Endothelial cell of umbilical vein (primary cell): ENCODE results near the gene HAUS7. TPM values are rescaled to one million over a fixed set of nuclear protein-coding genes. Genes with fewer than 3 reads are reported as not detected.

Experiments
- BruUV-seq: library from RNA; stranded (reverse); fragments of 400-500 nt; replicated peaks from 2 replicates; lab custom pipeline; 2021; lab: Mats Ljungman, UMichigan
- CTCF ChIA-PET: fragments of 300-600, 350-600 bp; sonication (Branson Sonifier 250); formaldehyde crosslinking; loops from one replicate; lab custom pipeline; 2021; ENCODE audit warnings: antibody characterized with exemption, inconsistent platforms; lab: Charles Lee
- POLR2A ChIA-PET: fragments of 300-600, 350-600 bp; sonication (Branson Sonifier 250); formaldehyde crosslinking; loops from one replicate; lab custom pipeline; 2021; ENCODE audit warnings: antibody characterized with exemption, inconsistent platforms; lab: Charles Lee
- DNase-seq: peaks from one replicate; pipeline ENCODE4 v3.0.0-alpha.2; 2011; ENCODE audit warnings: low read depth, low spot score
- FAIRE-seq: peaks from 2 replicates; lab custom pipeline; 2011; peaks lifted over from hg19 to GRCh38; lab: Jason Lieb, UNC
- H2AFZ ChIP-seq: 2 replicates; pipeline ENCODE4 v1.6.0; 2012; ENCODE audit warnings: low read depth, low read length, control low read depth, inconsistent platforms
- H3K27ac ChIP-seq: 2 replicates; pipeline ENCODE4 v1.5.1; 2011; ENCODE audit warnings: low read depth, mild to moderate bottlenecking, control low read depth, low read length, moderate library complexity; ENCODE audit not compliant: insufficient read depth
- H3K27me3 ChIP-seq, 2 experiments: 2 replicates each; pipeline versions ENCODE4 v1.6.0 to v1.6.1; 2011; ENCODE audit warnings: low read length in 2 of 2, mixed read lengths in 1 of 2; ENCODE audit not compliant: control insufficient read depth in 2 of 2, insufficient read depth in 2 of 2
- H3K36me3 ChIP-seq, 2 experiments: 2 replicates in 1 of 2; 3 replicates in 1 of 2; pipeline ENCODE4 v1.5.1; 2011; ENCODE audit warnings: low read length in 2 of 2, mild to moderate bottlenecking in 1 of 2, moderate library complexity in 1 of 2; ENCODE audit not compliant: control insufficient read depth in 2 of 2, insufficient read depth in 2 of 2; ENCODE audit errors: extremely low read depth in 1 of 2
- H3K4me1 ChIP-seq: 3 replicates; pipeline ENCODE4 v1.5.1; 2011; ENCODE audit warnings: mild to moderate bottlenecking, low read length; ENCODE audit not compliant: control insufficient read depth, insufficient read depth; ENCODE audit errors: extremely low read depth
- H3K4me2 ChIP-seq: 2 replicates; pipeline ENCODE4 v1.6.1; 2011; ENCODE audit warnings: low read length, control low read depth, mixed read lengths; ENCODE audit not compliant: insufficient read depth
- H3K4me3 ChIP-seq, 3 experiments: fragments of 200-600 bp in 1 of 3; sonication (generic), shearing (Covaris generic) in 1 of 3; replicated peaks in 1 of 3; 2 replicates each; pipeline ENCODE4 v1.5.1; 2011 to 2016; ENCODE audit warnings: control low read depth in 3 of 3, low read length in 3 of 3, mild to moderate bottlenecking in 2 of 3, inconsistent platforms in 1 of 3, low read depth in 1 of 3, moderate library complexity in 1 of 3; ENCODE audit not compliant: insufficient read depth in 1 of 3
- H3K79me2 ChIP-seq: 2 replicates; pipeline ENCODE4 v1.6.0; 2012; ENCODE audit warnings: low read length, inconsistent platforms; ENCODE audit not compliant: control insufficient read depth, insufficient read depth
- H3K9ac ChIP-seq: replicated peaks from 2 replicates; pipeline ENCODE3; 2011; ENCODE audit warnings: low read length, control low read depth; ENCODE audit not compliant: insufficient read depth; ENCODE audit errors: extremely low read depth
- H3K9me1 ChIP-seq: replicated peaks from 3 replicates; pipeline ENCODE4 v1.6.0; 2011; ENCODE audit warnings: mild to moderate bottlenecking, low read length; ENCODE audit not compliant: control insufficient read depth, insufficient read depth; ENCODE audit errors: extremely low read depth
- H3K9me3 ChIP-seq: replicated peaks from 2 replicates; pipeline ENCODE4 v1.5.1; 2012; ENCODE audit warnings: low read length, inconsistent platforms; ENCODE audit not compliant: control insufficient read depth, insufficient read depth
- H4K20me1 ChIP-seq: replicated peaks from 2 replicates; pipeline ENCODE3; 2011; ENCODE audit warnings: mild to moderate bottlenecking, low read length; ENCODE audit not compliant: control insufficient read depth, insufficient read depth; ENCODE audit errors: extremely low read depth
- CTCF ChIP-seq, 2 donors: IDR thresholded peaks; 1 replicate in 1 of 2; 2 replicates in 1 of 2; pipeline ENCODE4 v1.5.1; 2011; ENCODE audit warnings: low read length in 2 of 2, mild to moderate bottlenecking in 2 of 2, moderate library complexity in 2 of 2, control low read depth in 1 of 2, inconsistent platforms in 1 of 2, low read depth in 1 of 2; ENCODE audit not compliant: insufficient read depth in 1 of 2; ENCODE audit errors: extremely low read depth in 1 of 2
- EZH2 ChIP-seq: IDR thresholded peaks from 2 replicates; pipeline ENCODE4 v1.6.1; 2012; ENCODE audit warnings: borderline replicate concordance, low read depth, mild to moderate bottlenecking, moderate library complexity, low read length, inconsistent platforms; ENCODE audit not compliant: severe bottlenecking
- FOS ChIP-seq: IDR thresholded peaks from 2 replicates; pipeline ENCODE4 v1.6.1; 2011; ENCODE audit warnings: mild to moderate bottlenecking, low read length, moderate library complexity, borderline replicate concordance; ENCODE audit not compliant: insufficient read depth
- GATA2 ChIP-seq: IDR thresholded peaks from 2 replicates; pipeline ENCODE4 v1.7.0; 2011; ENCODE audit warnings: low read depth, mild to moderate bottlenecking, moderate library complexity, mixed read lengths, low read length; ENCODE audit not compliant: insufficient read length, insufficient read depth
- JUN ChIP-seq: IDR thresholded peaks from 2 replicates; pipeline ENCODE4 v1.6.1; 2011; ENCODE audit warnings: borderline replicate concordance, low read depth; ENCODE audit not compliant: insufficient read length, insufficient read depth
- MYC ChIP-seq: IDR thresholded peaks from one replicate; pipeline ENCODE4 v1.6.1; 2011; ENCODE audit warnings: mild to moderate bottlenecking, low read depth, low read length
- POLR2A ChIP-seq: IDR thresholded peaks from 2 replicates; pipeline ENCODE4 v1.6.1; 2012; ENCODE audit warnings: low read depth, mild to moderate bottlenecking, control low read depth, low read length
- POLR2AphosphoS5 ChIP-seq: IDR thresholded peaks from 2 replicates; pipeline ENCODE4 v1.6.1; 2012; ENCODE audit warnings: low read depth, mild to moderate bottlenecking, control low read depth, low read length, moderate library complexity; ENCODE audit not compliant: insufficient read depth
- dilution Hi-C: fragments of 300-500 bp; cut with MboI; formaldehyde crosslinking; loops from one replicate; pipeline ENCODE4 v1.15.0; 2019; ENCODE audit warnings: low sequenced_read_pairs; ENCODE audit not compliant: extremely low pct_ligation_motif_present
- intact Hi-C: fragments of 100-400 bp; cut with micrococcal nuclease; formaldehyde crosslinking; loops from one replicate; pipeline ENCODE4 v1.10.0; 2022
- polyA plus RNA-seq, 4 experiments: library from polyadenylated mRNA; depleted of rRNA in 3 of 4; stranded (reverse) in 3 of 4; unstranded in 1 of 4; fragments of >200 nt; gene quantifications; 2 replicates each; pipeline versions ENCODE4 v1.2.1 to v1.2.3, GENCODE V29; 2011 to 2012; ENCODE audit warnings: missing spikeins in 1 of 4
- total RNA-seq: library from RNA; stranded (reverse); gene quantifications from 2 replicates; pipeline ENCODE4 v1.2.3, GENCODE V29; 2021
- TF ChIP-seq, protein P1 (sequence below): IDR thresholded peaks from 2 replicates; pipeline ENCODE4 v1.6.1; 2011; ENCODE audit not compliant: insufficient read depth, insufficient read length

Gene HAUS7
- total and polyA plus RNA-seq, 2 donors (not counting 3 experiments of a cell fraction or from before 2014, with no cell fraction given) = 31.0 to 46.4 TPM

- ChIA-PET POLR2A (no interaction called here), CTCF (interaction anchor here (0.6 kb wide), 1 partner anchor 67 kb away, joined by 3 read pairs; no protein-coding TSS in a partner anchor)
- Histone ChIP-seq H4K20me1 (no peaks in the 10 kb centered on the region), H3K36me3 (no peaks in the 10 kb centered on the region), H3K4me1 (peaks cover 5% of the 10 kb centered on the region), H3K4me2 (no peak overlapping the region), H3K27me3 (no peaks in the 10 kb centered on the region), H2AFZ (no peak overlapping the region), H3K9me3 (no peaks in the 10 kb centered on the region), H3K27ac (no peak overlapping the region), H3K9me1 (no peaks in the 10 kb centered on the region), H3K9ac (no peak overlapping the region), H3K4me3 (no peak overlapping the region), H3K79me2 (no peaks in the 10 kb centered on the region)
- FAIRE-seq (no peak), DNase-seq (no peak)
- dilution Hi-C loops = no loop called here
- intact Hi-C loops = no loop called here
- no TSS peak for BruUV-seq
- TF ChIP-seq FOS = no peak
- TF ChIP-seq, protein P1, sequence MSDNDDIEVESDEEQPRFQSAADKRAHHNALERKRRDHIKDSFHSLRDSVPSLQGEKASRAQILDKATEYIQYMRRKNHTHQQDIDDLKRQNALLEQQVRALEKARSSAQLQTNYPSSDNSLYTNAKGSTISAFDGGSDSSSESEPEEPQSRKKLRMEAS = no peak
- no peak for TF ChIP-seq EZH2
- TF ChIP-seq POLR2A = no peak
- TF ChIP-seq GATA2 = no peak
- TF ChIP-seq CTCF (IDR thresholded peaks at IDR 0.05; ENCODE audit: extremely low read depth in 1 of 2, insufficient read depth in 1 of 2, low read depth in 1 of 2, low read length in 2 of 2) = no peak
- TF ChIP-seq POLR2AphosphoS5 = no peak
- TF ChIP-seq MYC = no peak
- TF ChIP-seq JUN = no peak
Measured at GRCh38 chrX:153455571-153455970, 14.8 kb downstream of the HAUS7 start.
